ENCODE data around the gene PUM1. TPM values are rescaled to one million over a fixed set of nuclear protein-coding genes. Genes with fewer than 3 reads are reported as not detected.
"Not testable (repeated sequence)": the region's sequence is repeated elsewhere in the genome, so short reads cannot be mapped to it uniquely, and the experiment has no call there.

Gene PUM1
- total and polyA plus RNA-seq, 2 of the 8 experiments (the other 6 are each of a cell fraction or from before 2014, with no cell fraction given), result 122 to 177 TPM

GRCh38 chr1:30972349-30972748, 93.2 kb downstream of the PUM1 start:
- H3K23ac ChIP-seq (ENCODE audit: insufficient read length); H3K18ac ChIP-seq (ENCODE audit: extremely low read depth, low read length); H3K4me1 ChIP-seq (replicated peaks in 1 of 4; ENCODE audit: control insufficient read depth in 3 of 4, insufficient read depth in 4 of 4, low read length in 3 of 4); H4K20me1 ChIP-seq (replicated peaks in 1 of 2; ENCODE audit: control insufficient read depth in 1 of 2, insufficient read depth in 2 of 2, low read length in 2 of 2); H2AK5ac ChIP-seq (ENCODE audit: low read depth, low read length); H4K5ac ChIP-seq (ENCODE audit: insufficient read length, low read depth, low read length); DNase-seq (ENCODE audit: low read depth in 1 of 2, low spot score in 2 of 2); H3K27ac ChIP-seq (ENCODE audit: low read depth, low read length); H3K27me3 ChIP-seq (replicated peaks in 1 of 4; ENCODE audit: control insufficient read depth in 3 of 4, extremely low read depth in 1 of 4, insufficient read depth in 3 of 4, low read length in 3 of 4); H2BK5ac ChIP-seq (ENCODE audit: low read depth, low read length); FAIRE-seq; H3K56ac ChIP-seq (replicated peaks; ENCODE audit: insufficient read length, low read depth, low read length); H2BK20ac ChIP-seq (ENCODE audit: low read length); H3K79me1 ChIP-seq (ENCODE audit: low read depth, low read length); H3K4ac ChIP-seq (replicated peaks; ENCODE audit: insufficient read length, low read depth, low read length); H3K14ac ChIP-seq (ENCODE audit: insufficient read length); H3K9ac ChIP-seq (replicated peaks in 1 of 4; ENCODE audit: extremely low read depth in 1 of 4, low read depth in 3 of 4, low read length in 3 of 4); H2AFZ ChIP-seq (ENCODE audit: low read length); H3K9me3 ChIP-seq (ENCODE audit: insufficient read depth in 2 of 2, low read depth in 1 of 2, low read length in 1 of 2); H4K8ac ChIP-seq (ENCODE audit: extremely low read depth, insufficient read depth, low read length); H3K4me3 ChIP-seq (ENCODE audit: extremely low read depth in 1 of 4, insufficient read depth in 2 of 4, low read depth in 3 of 4, low read length in 4 of 4); H2BK120ac ChIP-seq (replicated peaks; ENCODE audit: low read depth, low read length); CTCF ChIA-PET (ENCODE audit: partially characterized antibody); H3K23me2 ChIP-seq (ENCODE audit: low read depth, low read length); H2BK12ac ChIP-seq (ENCODE audit: low read depth, low read length); H2BK15ac ChIP-seq (ENCODE audit: low read length); H4K91ac ChIP-seq (replicated peaks; ENCODE audit: insufficient read length, low read length); H3K4me2 ChIP-seq (ENCODE audit: insufficient read depth in 1 of 2, low read depth in 2 of 2, low read length in 2 of 2); POLR2A ChIA-PET (ENCODE audit: partially characterized antibody): not testable (repeated sequence)
- 85% methylated on average over 4 of the region's 4 CpGs; no CpG with 5 or more reads in 1 of the 2 experiments for WGBS, 2 experiments (ENCODE audit: extremely low coverage in 1 of 2, insufficient coverage in 1 of 2, insufficient read length in 1 of 2, insufficient replicate concordance in 2 of 2, low coverage in 1 of 2, low lambda C conversion rate in 2 of 2, missing lambda C conversion rate in 1 of 2)
- peaks cover 2 to 63% (median 17%) of the 10 kb centered on the region in 4 experiments; a peak in 6 of 8 replicates for H3K36me3 ChIP-seq (ENCODE audit: control insufficient read depth in 2 of 4, insufficient read depth in 4 of 4, low read length in 3 of 4)
- H3K79me2 ChIP-seq (ENCODE audit: control insufficient read depth in 1 of 2, insufficient read depth in 2 of 2, low read length in 2 of 2), result peaks cover 0 to 63% of the 10 kb centered on the region in 2 experiments; a peak in 2 of 4 replicates

Measured in H1 (cell line).